ENCODE results near the gene CEMIP.

CEMIP gene

GRCh38 chr15:80887148-80887547 lies 108.0 kb downstream of the CEMIP start:
- no peak for DNase-seq (ENCODE audit: low read depth in 2 of 2)

- no peak for DNase-seq (ENCODE audit: low read depth in 2 of 2)
Observed at GRCh38 chr15:80888846-80889245, 109.7 kb downstream of the CEMIP start.

- DNase-seq (ENCODE audit: low read depth in 2 of 2), result no peak
Observed at GRCh38 chr15:80890341-80891005, 111.3 kb downstream of the CEMIP start.

GRCh38 chr15:80891006-80891405 lies 111.8 kb downstream of the CEMIP start:
- DNase-seq (ENCODE audit: low read depth in 2 of 2), result no peak

- no peak for DNase-seq (ENCODE audit: low read depth in 2 of 2)
Observed at GRCh38 chr15:80892414-80892813, 113.2 kb downstream of the CEMIP start.

GRCh38 chr15:80893777-80894176 lies 114.6 kb downstream of the CEMIP start:
- DNase-seq (ENCODE audit: low read depth in 2 of 2), result no peak

GRCh38 chr15:80895091-80895490 lies 115.9 kb downstream of the CEMIP start:
- DNase-seq (ENCODE audit: low read depth in 2 of 2), result no peak

GRCh38 chr15:80895965-80896364 lies 116.8 kb downstream of the CEMIP start:
- no peak for DNase-seq (ENCODE audit: low read depth in 2 of 2)

- DNase-seq (ENCODE audit: low read depth in 2 of 2), result no peak
Observed at GRCh38 chr15:80898040-80898439, 118.9 kb downstream of the CEMIP start.

- no peak for DNase-seq (ENCODE audit: low read depth in 2 of 2)
Observed at GRCh38 chr15:80902298-80902801, 123.2 kb downstream of the CEMIP start.

- no peak for DNase-seq (ENCODE audit: low read depth in 2 of 2)
Observed at GRCh38 chr15:80904998-80905397, 125.8 kb downstream of the CEMIP start.

GRCh38 chr15:80906159-80906766 lies 127.1 kb downstream of the CEMIP start:
- DNase-seq (ENCODE audit: low read depth in 2 of 2), result no peak

GRCh38 chr15:80911821-80912220 lies 132.7 kb downstream of the CEMIP start:
- no peak for DNase-seq (ENCODE audit: low read depth in 2 of 2)

GRCh38 chr15:80912673-80913072 lies 133.5 kb downstream of the CEMIP start:
- DNase-seq (ENCODE audit: low read depth in 2 of 2), result no peak

- DNase-seq (ENCODE audit: low read depth in 2 of 2), result no peak
Observed at GRCh38 chr15:80913541-80913940, 134.4 kb downstream of the CEMIP start.

- no peak for DNase-seq (ENCODE audit: low read depth in 2 of 2)
Observed at GRCh38 chr15:80915472-80915871, 136.3 kb downstream of the CEMIP start.

GRCh38 chr15:80916056-80916455 lies 136.9 kb downstream of the CEMIP start:
- no peak for DNase-seq (ENCODE audit: low read depth in 2 of 2)

- DNase-seq (ENCODE audit: low read depth in 2 of 2), result no peak
Observed at GRCh38 chr15:80918196-80918783, 139.1 kb downstream of the CEMIP start.

- DNase-seq (ENCODE audit: low read depth in 2 of 2), result no peak
Observed at GRCh38 chr15:80920271-80920699, 141.1 kb downstream of the CEMIP start.

GRCh38 chr15:80921736-80922410 lies 142.7 kb downstream of the CEMIP start:
- DNase-seq (ENCODE audit: low read depth in 2 of 2), result no peak

- no peak for DNase-seq (ENCODE audit: low read depth in 2 of 2)
Observed at GRCh38 chr15:80923668-80924067, 144.5 kb downstream of the CEMIP start.

GRCh38 chr15:80924278-80924677 lies 145.1 kb downstream of the CEMIP start:
- no peak for DNase-seq (ENCODE audit: low read depth in 2 of 2)

All from stimulated activated CD4-positive, alpha-beta T cell treated with anti-CD3 and anti-CD28 coated beads, Interleukin-1b, Interleukin-23, amount 100 ng/mL, for 1 hour (primary cell).